WERI-Rb-1 (cell line): ENCODE data around the gene TFE3.

Experiments
- DNase-seq: peaks from one replicate; pipeline ENCODE4 v3.0.0-alpha.2; 2020
- H3K27ac ChIP-seq: fragments of 250-450 bp; sonication (Bioruptor Pico); 2 replicates; pipeline ENCODE4 v1.5.1; 2020; ENCODE audit warnings: mild to moderate bottlenecking, moderate library complexity
- H3K27me3 ChIP-seq: fragments of 250-450 bp; sonication (Bioruptor Pico); 2 replicates; pipeline ENCODE4 v1.5.1; 2021; ENCODE audit warnings: mild to moderate bottlenecking, low read depth, moderate library complexity; ENCODE audit not compliant: insufficient read depth, severe bottlenecking
- H3K36me3 ChIP-seq: fragments of 250-450 bp; sonication (Bioruptor Pico); 2 replicates; pipeline ENCODE4 v1.5.1; 2020; ENCODE audit warnings: mild to moderate bottlenecking, moderate library complexity
- H3K4me3 ChIP-seq: 2 replicates; pipeline ENCODE4 v1.5.1; 2011; ENCODE audit warnings: low read depth, mild to moderate bottlenecking, control low read depth, low read length
- H3K9me3 ChIP-seq: fragments of 250-450 bp; sonication (Bioruptor Pico); 2 replicates; pipeline ENCODE4 v1.5.1; 2021; ENCODE audit warnings: mild to moderate bottlenecking, moderate library complexity; ENCODE audit not compliant: severe bottlenecking
- CTCF ChIP-seq: IDR thresholded peaks from 2 replicates; pipeline ENCODE4 v1.5.1; 2011; ENCODE audit warnings: low read depth, mild to moderate bottlenecking, control low read depth, inconsistent platforms, low read length

Gene TFE3

GRCh38 chrX:49059201-49059600 is 16.0 kb upstream of the TFE3 start:
- Histone ChIP-seq H3K27ac (no peak overlapping the region), H3K9me3 (no peaks in the 10 kb centered on the region)

GRCh38 chrX:49058794-49059193 is 15.6 kb upstream of the TFE3 start, which contains the start of gene CCDC120:
TSS of gene CCDC120 (plus strand) at chrX:49058999. CDS start at chrX:49062042, 3,043 bp downstream.
- no peak within 1 kb of the TSS for H3K27ac ChIP-seq
- H3K27me3 ChIP-seq, result peaks cover 9% of the 10 kb centered on the region
- H3K36me3 ChIP-seq, result no peaks in the 10 kb centered on the region
- H3K4me3 ChIP-seq, result no peak within 1 kb of the TSS
- peaks cover 2% of the 10 kb centered on the region for H3K9me3 ChIP-seq
- DNase-seq, result no peak
- TF ChIP-seq CTCF, result no peak

More at GRCh38 chrX:49059201-49059600, 16.0 kb upstream of the TFE3 start:
- H3K27me3 ChIP-seq, result peaks cover 8% of the 10 kb centered on the region
- no peak for DNase-seq
- no peak for TF ChIP-seq CTCF
- no peaks in the 10 kb centered on the region for H3K36me3 ChIP-seq
- no peak overlapping the region for H3K4me3 ChIP-seq

- DNase-seq, result no peak
- TF ChIP-seq CTCF, result no peak
- no peaks in the 10 kb centered on the region for H3K36me3 ChIP-seq
- H3K4me3 ChIP-seq, result peak overlapping the region; percentile 48
- peaks cover 14% of the 10 kb centered on the region for H3K27me3 ChIP-seq
- H3K9me3 ChIP-seq, result peaks cover 2% of the 10 kb centered on the region
- H3K27ac ChIP-seq, result no peak overlapping the region
Observed at GRCh38 chrX:49054073-49054762, 11.1 kb upstream of the TFE3 start.

GRCh38 chrX:49053223-49054072 is 10.3 kb upstream of the TFE3 start:
- no peaks in the 10 kb centered on the region for H3K36me3 ChIP-seq

DNA sequence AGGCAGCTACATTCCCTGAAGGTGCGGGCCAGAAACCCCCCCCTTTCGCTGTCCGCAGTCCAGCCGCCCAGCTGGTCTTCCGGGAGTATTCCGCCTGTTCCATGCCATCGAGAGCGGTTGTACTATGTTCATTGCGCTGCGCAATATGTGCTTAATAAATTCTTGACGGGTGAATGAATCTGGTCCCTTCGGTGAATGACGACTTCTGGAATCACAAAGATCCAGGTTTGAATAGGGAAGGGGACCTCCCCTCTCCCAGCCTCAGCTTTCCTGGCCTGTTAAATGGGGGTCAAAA is 777 bp upstream of the TFE3 start:
- H3K27ac ChIP-seq, result peak overlapping the region; percentile 31
- no peak for TF ChIP-seq CTCF
- peak overlapping the region; percentile 26 for H3K4me3 ChIP-seq
- DNase-seq, result no peak
- peaks cover 8% of the 10 kb centered on the region for H3K27me3 ChIP-seq
- no peaks in the 10 kb centered on the region for H3K9me3 ChIP-seq
- H3K36me3 ChIP-seq, result peaks cover 5% of the 10 kb centered on the region; the same call in 1 of the 2 replicates

More at GRCh38 chrX:49053223-49054072, 10.3 kb upstream of the TFE3 start:
- Histone ChIP-seq H3K9me3 (peaks cover 2% of the 10 kb centered on the region), H3K27me3 (peaks cover 17% of the 10 kb centered on the region), H3K4me3 (peak overlapping the region; percentile 48), H3K27ac (peak overlapping the region; percentile 61)
- DNase-seq, result peak; percentile 85
- TF ChIP-seq CTCF, result no peak
